Measurements from ENCODE around the gene TRIO. TPM values are rescaled to one million over a fixed set of nuclear protein-coding genes. Genes with fewer than 3 reads are reported as not detected.
"Not testable (repeated sequence)": the region's sequence is repeated elsewhere in the genome, so short reads cannot be mapped to it uniquely, and the experiment has no call there.

TRIO gene
- total RNA-seq, 1 donor from 2014 or later: 76.8 TPM

DNA sequence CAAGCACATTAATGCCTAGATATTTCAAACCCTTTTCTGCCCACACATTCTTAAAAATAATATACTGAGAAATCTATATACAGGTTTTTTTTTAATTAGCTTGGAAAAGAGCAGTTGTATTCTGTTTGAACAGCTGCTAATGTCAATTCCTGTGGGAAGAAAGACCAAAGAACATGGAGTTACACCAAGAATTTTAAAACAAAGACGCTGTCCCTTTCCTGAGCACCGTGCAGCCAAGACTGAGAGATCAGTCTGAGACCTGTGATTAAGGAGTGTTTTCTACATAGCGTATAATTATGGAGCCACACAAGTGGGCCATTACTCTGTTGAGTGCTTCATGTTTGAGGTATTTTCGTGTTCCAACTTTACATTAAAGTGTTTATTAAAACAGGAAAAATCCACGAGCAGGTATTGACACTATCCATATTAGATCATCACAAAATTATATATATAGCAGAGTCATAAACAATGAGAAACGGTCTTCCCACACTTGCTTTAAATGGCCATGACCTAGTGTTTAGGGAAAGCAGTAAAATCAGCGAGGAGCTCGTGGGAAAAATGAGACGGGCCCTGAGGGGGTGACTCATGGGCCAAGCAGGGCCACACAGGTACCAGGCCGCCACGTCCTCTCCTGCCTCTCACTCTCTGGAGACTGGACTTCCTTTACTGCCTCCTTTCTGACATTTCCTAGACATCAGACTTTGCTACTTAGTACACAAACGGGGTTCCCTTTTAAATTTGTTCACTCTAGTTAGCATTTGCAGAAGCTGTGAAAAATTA lies 285.4 kb downstream of the TRIO start:
- peak in 1 of 2 donors; percentile 77 for DNase-seq (ENCODE audit: low read depth in 2 of 2)

- no peak for DNase-seq (ENCODE audit: low read depth in 2 of 2)
Measured at GRCh38 chr5:14429101-14430050, 286.2 kb downstream of the TRIO start.

- no peak for DNase-seq (ENCODE audit: low read depth in 2 of 2)
Measured at GRCh38 chr5:14431534-14431933, 288.4 kb downstream of the TRIO start.

GRCh38 chr5:14432931-14433589 lies 289.9 kb downstream of the TRIO start:
- no peak for DNase-seq (ENCODE audit: low read depth in 2 of 2)

GRCh38 chr5:14435481-14435880 lies 292.3 kb downstream of the TRIO start:
- no peak for DNase-seq (ENCODE audit: low read depth in 2 of 2)

- DNase-seq (ENCODE audit: low read depth in 2 of 2): not testable (repeated sequence)
Measured at GRCh38 chr5:14436122-14436521, 293.0 kb downstream of the TRIO start.

DNA sequence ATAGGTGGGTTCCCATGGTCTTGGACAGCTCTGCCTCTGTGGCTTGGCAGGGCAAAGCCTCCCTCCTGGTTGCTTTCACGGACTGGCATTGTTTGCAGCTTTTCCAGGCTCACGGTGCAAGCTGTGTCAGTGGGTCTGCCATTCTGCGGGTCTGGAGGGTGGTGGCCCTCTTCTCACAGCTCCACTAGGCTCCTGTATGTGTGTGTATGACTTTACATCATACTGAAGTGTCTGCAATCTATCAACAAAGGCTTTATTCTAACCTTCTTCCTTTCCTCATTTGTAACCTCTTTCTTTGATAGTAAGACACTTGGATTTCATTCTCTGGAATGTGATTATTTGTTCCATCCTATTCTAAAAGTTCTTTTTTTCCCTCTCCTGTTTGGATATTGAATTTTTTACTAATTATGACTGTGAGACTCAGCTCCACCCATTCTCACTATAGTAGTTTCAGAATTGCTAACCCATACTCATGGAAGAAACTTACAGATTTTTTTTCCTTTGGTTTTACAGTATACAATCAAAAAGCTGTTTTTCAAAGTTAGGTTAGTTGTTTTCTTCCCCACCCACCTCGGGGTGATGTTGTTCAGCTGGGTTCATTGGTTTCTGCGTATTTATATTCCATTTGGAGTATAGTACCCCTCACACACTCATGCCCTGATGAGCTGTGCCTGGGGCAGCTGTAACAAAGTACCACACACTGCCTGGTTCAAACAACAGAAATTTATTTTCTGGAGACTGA lies 293.8 kb downstream of the TRIO start:
- DNase-seq (ENCODE audit: low read depth in 2 of 2): no peak

DNA sequence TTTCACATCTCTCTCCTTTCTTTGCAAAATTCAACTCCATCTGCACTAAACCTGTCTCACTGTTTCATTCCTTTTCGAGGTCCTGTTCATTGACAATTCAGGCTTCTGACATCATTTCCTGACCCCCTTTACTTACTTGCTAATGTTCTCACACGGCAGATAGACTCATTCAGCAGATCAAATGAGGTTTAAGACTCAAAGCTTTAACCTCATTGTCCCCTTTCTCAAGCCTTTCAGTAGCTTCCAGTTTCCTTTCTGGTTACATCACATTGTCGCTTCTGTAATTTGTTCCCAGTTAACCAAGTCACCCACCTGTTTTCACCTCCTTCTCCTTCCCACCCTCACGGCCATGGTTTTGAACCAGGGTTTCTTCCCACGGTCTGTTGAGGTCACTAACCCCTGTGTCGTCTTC lies 295.1 kb downstream of the TRIO start:
- no peak for DNase-seq (ENCODE audit: low read depth in 2 of 2)

DNA sequence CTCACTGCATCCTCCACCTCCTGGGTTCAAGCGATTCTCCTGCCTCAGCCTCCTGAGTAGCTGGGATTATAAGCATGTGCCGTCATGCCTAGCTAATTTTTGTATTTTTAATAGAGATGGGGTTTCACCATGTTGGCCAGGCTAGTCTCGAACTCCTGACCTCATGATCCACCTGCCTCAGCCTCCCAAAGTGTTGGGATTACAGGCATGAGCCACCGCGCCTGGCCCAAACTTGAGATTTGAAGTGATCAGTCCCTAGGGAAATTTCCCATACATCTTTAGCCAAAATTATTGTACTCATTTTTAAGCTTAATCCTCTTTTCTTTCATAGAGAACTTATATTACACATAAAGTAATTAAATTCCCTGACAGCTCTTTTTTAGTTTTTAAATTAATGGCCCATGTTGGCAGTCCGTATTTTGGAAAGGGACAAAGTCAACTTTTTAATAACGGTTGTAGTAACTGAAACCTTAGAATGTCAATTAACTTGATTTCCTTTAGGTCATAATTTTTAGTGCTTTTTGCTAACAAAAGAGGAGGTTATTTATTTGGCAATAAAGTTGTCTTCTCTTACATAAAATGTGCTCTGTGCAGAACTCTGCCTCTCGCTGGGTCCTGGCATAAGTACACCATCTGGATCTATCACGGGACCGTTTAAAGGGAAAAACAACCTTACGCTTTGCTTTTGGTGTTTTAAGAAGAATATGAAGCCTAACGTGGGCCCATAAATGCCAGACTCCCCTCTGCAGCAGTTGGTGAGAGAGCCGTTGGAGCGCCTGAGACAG lies 296.1 kb downstream of the TRIO start:
- no peak for DNase-seq (ENCODE audit: low read depth in 2 of 2)

GRCh38 chr5:14440223-14440581 lies 297.1 kb downstream of the TRIO start:
- no peak for DNase-seq (ENCODE audit: low read depth in 2 of 2)

DNA sequence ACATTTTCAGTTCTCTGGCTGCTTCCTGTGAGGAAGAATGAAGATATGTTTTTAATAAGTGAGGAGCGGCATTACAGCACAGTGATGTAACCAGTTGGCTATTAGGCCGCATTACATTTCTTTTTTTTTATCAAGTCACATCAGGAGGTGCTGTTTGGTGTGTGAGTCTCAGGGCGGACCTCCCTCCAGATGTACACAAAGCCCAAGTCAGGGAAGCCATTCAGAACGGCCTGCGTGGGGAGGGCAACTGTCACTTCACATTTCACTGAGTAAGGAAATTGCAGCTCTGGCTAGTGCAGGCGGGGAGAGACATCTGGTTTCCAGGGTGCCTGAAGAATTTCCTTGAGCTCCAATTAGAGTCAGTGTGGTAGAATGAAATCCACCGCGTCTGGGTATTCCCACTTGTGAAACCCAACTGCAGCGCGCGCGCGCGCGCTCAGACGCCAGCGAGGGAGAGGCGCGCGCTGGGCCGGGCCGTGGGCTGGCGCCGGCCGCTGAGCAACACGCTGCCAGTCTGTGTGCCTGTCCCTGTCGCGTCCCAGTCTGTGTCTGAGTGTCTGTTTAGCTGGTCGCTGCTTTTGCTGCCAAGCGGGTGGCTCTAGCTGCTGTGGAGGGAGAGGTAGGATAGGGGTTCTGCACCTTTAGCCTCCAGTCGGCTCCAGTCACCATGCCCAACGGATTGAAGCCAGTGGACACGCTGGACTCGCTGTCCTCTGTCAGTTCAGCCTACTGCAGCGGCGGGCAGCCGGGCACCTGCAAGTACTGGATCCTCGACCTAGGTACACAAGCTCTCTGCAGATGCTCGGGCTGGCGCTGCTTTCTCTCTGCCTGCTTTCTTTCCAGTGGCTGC lies 297.7 kb downstream of the TRIO start:
- no peak for DNase-seq (ENCODE audit: low read depth in 2 of 2)

DNA sequence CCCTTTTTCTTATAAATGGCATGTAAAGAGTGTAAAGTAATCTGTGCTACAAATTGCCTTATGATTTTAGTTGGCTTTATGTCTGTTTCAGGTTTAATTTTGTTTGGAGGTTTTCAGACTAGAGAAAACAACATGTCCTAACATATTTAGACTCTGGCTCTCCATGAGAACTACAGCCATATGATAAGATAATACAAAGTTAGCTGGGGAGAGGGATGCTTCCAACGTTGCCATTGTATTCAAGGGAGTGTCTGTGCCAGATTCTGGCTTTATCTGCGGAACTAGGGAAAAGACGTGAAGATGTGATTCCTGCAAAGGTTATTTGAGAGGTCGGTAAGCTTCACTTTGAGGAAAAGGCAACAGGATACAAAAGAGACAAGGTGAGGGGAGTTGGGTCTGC lies 298.5 kb downstream of the TRIO start:
- no peak for DNase-seq (ENCODE audit: low read depth in 2 of 2)

- no peak for DNase-seq (ENCODE audit: low read depth in 2 of 2)
Measured at GRCh38 chr5:14442536-14442935, 299.4 kb downstream of the TRIO start.

DNA sequence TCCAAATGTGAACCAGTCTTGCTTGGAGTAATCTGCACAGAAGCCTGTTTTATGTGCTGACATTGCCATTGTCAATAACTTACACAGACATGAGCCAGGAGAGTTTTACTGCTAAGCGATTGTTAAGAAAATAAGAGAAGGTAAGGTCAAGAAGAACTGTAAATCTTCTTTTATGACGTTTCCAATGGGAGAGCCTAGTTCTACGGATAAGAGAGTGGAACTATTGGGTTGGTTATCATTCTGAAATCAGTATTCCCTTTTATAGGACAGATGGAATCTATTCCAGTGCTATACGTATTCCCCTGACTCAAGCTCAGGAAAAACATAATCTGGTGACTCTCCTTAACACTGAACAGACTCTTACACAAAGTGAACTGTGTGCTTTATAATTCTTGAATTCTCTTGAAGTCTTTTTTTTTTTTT lies 300.5 kb downstream of the TRIO start:
- no peak for DNase-seq (ENCODE audit: low read depth in 2 of 2)

DNA sequence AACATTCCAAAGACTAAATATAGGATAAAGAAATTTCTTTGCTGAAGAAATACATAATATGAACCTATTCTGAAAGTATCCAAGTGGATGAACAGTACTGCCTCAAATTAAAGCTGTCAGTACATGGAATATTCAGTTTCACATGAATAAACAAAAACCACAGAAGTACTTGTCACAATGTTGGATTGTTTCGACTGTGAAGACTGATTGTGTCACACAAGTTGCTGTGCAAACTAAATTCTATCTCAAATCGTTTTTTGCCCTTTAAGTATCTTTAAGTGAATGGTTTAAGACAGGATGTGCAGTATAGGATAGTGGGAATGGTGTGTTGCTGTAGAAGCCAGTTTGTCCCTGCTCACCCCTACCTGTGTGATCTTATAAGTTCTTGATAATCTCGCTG lies 301.0 kb downstream of the TRIO start:
- DNase-seq (ENCODE audit: low read depth in 2 of 2): no peak

- DNase-seq (ENCODE audit: low read depth in 2 of 2): peak in 1 of 2 donors; percentile 69
Measured at GRCh38 chr5:14445013-14445412, 301.9 kb downstream of the TRIO start.

- DNase-seq (ENCODE audit: low read depth in 2 of 2): peak in 1 of 2 donors; percentile 76
Measured at GRCh38 chr5:14445576-14446290, 302.6 kb downstream of the TRIO start.

GRCh38 chr5:14447958-14448911 lies 305.1 kb downstream of the TRIO start:
- DNase-seq (ENCODE audit: low read depth in 2 of 2): peak; percentile 57 to 77
